ENCODE measurements around the gene CCL8. TPM values are rescaled to one million over a fixed set of nuclear protein-coding genes. Genes with fewer than 3 reads are reported as not detected.

Gene CCL8
- total and polyA plus RNA-seq, 10 of the 15 experiments (the other 5 are each of a cell fraction or from before 2014, with no cell fraction given) = not detected

- no peak for TF ChIP-seq ZBTB40 (IDR thresholded peaks at IDR 0.05; ENCODE audit: borderline replicate concordance)
- no peak for TF ChIP-seq RFX5 (IDR thresholded peaks at IDR 0.05; ENCODE audit: low read depth, low read length)
- TF ChIP-seq SREBF2 (IDR thresholded peaks at IDR 0.05; ENCODE audit: low read length) = no peak
Observed at GRCh38 chr17:34354637-34355036, 35.4 kb downstream of the CCL8 start (continued).

- no peaks in the 10 kb centered on the region for H3K4me1 ChIP-seq (ENCODE audit: control insufficient read depth, insufficient read depth, low read length)
- POLR2A ChIA-PET = no interaction called here
- FAIRE-seq = no peak
- intact Hi-C loops (cut with micrococcal nuclease; ENCODE audit: unreplicated experiment) = no loop called here
- no peaks in the 10 kb centered on the region for H3K36me3 ChIP-seq (ENCODE audit: control insufficient read depth in 2 of 2, insufficient read depth in 2 of 2, low read length in 1 of 2)
- no peaks in the 10 kb centered on the region for H4K20me1 ChIP-seq (ENCODE audit: control insufficient read depth, insufficient read depth)
- RAD21 ChIA-PET (ENCODE audit: unreplicated experiment) = interaction anchor here (1.7 kb wide), 1 partner anchor 156 kb away, joined by 4 read pairs; no protein-coding TSS in a partner anchor
- no peak within 1 kb of the TSS for H3K27ac ChIP-seq (ENCODE audit: control insufficient read depth, insufficient read depth)
- no peak within 1 kb of the TSS for H3K4me3 ChIP-seq
- H3K27me3 ChIP-seq (replicated peaks in 1 of 2; ENCODE audit: control insufficient read depth in 2 of 2, insufficient read depth in 2 of 2, low read length in 1 of 2) = peaks cover 0 to 5% of the 10 kb centered on the region in 2 experiments; a peak in 1 of 4 replicates
- no peak for DNase-seq (ENCODE audit: low read depth, low spot score)
- SMC1A ChIA-PET (ENCODE audit: uncharacterized antibody, unreplicated experiment) = interaction anchor here (1.1 to 2.1 kb wide), 4 partner anchors 21 to 155 kb away, joined by 3 to 11 read pairs (median 5); no protein-coding TSS in a partner anchor
- in situ Hi-C loops (cut with MboI) = no loop called here
- BruUV-seq (replicated peaks) = no TSS peak
- H3K4me2 ChIP-seq (ENCODE audit: control insufficient read depth, insufficient read depth) = no peak within 1 kb of the TSS
- CTCF ChIA-PET = interaction anchor here (1.2 to 1.4 kb wide), 2 partner anchors 8 to 13 kb away, joined by 5 read pairs; no protein-coding TSS in a partner anchor
- no peaks in the 10 kb centered on the region for H3K9me3 ChIP-seq (replicated peaks; ENCODE audit: control insufficient read depth, insufficient read depth, low read length)
- no peak within 1 kb of the TSS for H3K9ac ChIP-seq (ENCODE audit: control insufficient read depth, insufficient read depth, low read length)
- 68% methylated on average over 5 of the region's 5 CpGs for WGBS (ENCODE audit: insufficient coverage, insufficient replicate concordance, low lambda C conversion rate, missing lambda C conversion rate)
- no peaks in the 10 kb centered on the region for H3K79me2 ChIP-seq (ENCODE audit: control insufficient read depth, insufficient read depth, low read length)
- ATAC-seq = no peak
- no peak within 1 kb of the TSS for H2AFZ ChIP-seq (ENCODE audit: control insufficient read depth, low read depth, low read length)
- TF ChIP-seq CBX5 (IDR thresholded peaks at IDR 0.05; ENCODE audit: low read depth) (no peak), RFX5 (IDR thresholded peaks at IDR 0.05; ENCODE audit: low read depth, low read length) (no peak), E2F4 (IDR thresholded peaks at IDR 0.05; ENCODE audit: low read depth, low read length) (no peak), ZNF592 (IDR thresholded peaks at IDR 0.05) (no peak), PML (IDR thresholded peaks at IDR 0.05; ENCODE audit: low read length) (no peak), SIN3A (IDR thresholded peaks at IDR 0.05; ENCODE audit: low read depth, low read length) (no peak), E2F8 (IDR thresholded peaks at IDR 0.05; ENCODE audit: low read depth, partially characterized antibody) (no peak), ZNF622 (IDR thresholded peaks at IDR 0.05) (no peak)
Observed at GRCh38 chr17:34356194-34356593, 37.0 kb downstream of the CCL8 start, which contains the start of gene CCL13. TSS of gene CCL13 (plus strand) at chr17:34356480. CDS start at chr17:34356527, 47 bp downstream.
